HG03066 (cell line): ENCODE measurements around the gene HEATR1.
"Not testable (repeated sequence)": the region's sequence is repeated elsewhere in the genome, so short reads cannot be mapped to it uniquely, and the experiment has no call there.

ENCODE experiments used
- ATAC-seq: cut with Tn5 transposase; IDR thresholded peaks from one replicate; pipeline ENCODE4 v1.9.1; 2021; ENCODE audit warnings: low read depth; ENCODE audit not compliant: unreplicated experiment

HEATR1 gene, protein sequence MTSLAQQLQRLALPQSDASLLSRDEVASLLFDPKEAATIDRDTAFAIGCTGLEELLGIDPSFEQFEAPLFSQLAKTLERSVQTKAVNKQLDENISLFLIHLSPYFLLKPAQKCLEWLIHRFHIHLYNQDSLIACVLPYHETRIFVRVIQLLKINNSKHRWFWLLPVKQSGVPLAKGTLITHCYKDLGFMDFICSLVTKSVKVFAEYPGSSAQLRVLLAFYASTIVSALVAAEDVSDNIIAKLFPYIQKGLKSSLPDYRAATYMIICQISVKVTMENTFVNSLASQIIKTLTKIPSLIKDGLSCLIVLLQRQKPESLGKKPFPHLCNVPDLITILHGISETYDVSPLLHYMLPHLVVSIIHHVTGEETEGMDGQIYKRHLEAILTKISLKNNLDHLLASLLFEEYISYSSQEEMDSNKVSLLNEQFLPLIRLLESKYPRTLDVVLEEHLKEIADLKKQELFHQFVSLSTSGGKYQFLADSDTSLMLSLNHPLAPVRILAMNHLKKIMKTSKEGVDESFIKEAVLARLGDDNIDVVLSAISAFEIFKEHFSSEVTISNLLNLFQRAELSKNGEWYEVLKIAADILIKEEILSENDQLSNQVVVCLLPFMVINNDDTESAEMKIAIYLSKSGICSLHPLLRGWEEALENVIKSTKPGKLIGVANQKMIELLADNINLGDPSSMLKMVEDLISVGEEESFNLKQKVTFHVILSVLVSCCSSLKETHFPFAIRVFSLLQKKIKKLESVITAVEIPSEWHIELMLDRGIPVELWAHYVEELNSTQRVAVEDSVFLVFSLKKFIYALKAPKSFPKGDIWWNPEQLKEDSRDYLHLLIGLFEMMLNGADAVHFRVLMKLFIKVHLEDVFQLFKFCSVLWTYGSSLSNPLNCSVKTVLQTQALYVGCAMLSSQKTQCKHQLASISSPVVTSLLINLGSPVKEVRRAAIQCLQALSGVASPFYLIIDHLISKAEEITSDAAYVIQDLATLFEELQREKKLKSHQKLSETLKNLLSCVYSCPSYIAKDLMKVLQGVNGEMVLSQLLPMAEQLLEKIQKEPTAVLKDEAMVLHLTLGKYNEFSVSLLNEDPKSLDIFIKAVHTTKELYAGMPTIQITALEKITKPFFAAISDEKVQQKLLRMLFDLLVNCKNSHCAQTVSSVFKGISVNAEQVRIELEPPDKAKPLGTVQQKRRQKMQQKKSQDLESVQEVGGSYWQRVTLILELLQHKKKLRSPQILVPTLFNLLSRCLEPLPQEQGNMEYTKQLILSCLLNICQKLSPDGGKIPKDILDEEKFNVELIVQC (N-terminal part only)

DNA sequence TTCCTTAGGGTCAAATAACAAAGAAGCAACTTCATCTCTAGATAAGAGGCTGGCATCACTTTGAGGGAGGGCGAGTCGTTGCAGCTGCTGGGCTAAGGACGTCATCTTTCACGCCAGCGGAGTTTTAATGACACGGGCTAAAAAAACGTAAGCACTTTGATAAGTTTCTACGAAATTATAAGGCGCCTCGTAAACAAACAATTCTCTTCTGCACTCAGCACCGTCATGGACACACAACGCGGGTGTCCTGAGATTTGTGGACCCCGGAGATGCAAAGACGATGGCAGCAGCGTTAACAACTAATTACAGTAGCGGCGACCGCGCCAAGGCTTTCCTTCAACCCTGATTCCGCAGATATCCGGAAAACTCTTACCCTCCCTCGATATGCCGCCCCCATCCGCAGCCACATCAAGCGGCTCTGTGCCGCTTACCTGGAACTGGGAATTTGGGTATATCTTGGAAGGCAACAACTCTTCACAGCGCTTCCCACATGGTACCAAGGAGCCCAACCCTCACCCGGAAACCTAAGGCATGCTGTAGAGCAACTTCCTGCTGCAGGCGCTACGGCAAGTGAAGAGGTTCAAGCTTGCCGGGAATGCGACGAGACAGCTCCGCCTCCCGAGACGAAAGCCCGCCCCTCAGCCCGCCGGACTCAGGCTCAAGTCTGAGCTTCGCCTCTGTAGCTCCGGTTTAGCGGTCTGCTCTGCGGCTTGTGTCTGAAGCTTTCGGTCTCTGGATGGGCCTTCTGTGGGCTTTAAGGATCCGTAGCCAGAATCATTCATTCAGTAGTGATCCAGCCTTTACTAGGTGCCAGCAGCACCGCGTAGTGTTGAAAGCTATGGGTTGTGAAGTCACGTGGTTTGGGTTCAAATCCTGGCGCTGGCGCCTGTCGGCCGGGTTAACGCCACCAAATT lies at the start of gene HEATR1:
TSS of gene HEATR1 (minus strand) at position 526 of the 914 bp plus-strand sequence. CDS start at position 105, 421 bp downstream.
- peak; percentile 97 for ATAC-seq

- no peak for ATAC-seq
Observed at GRCh38 chr1:236645016-236645680, 40.8 kb upstream of the HEATR1 start.

DNA sequence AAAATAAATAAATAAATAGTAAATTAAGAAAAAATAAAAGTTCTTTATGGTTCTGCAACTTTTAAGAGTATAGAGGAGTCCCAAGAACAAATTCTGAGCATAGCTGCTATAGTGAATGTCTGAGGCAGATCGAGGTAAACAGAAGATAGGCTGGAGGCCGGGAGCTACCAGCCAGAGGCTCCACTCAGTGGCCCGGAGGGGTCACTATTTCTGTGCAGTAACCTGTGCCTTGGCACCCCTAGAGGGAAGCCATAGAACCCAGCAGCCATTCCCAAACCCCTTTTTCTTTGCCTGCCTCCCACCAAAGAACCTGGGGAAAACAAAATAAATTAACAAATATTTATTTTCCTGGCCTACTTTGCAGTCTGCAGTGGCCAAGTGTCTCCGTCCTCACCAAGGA lies 38.4 kb upstream of the HEATR1 start:
- ATAC-seq: no peak

DNA sequence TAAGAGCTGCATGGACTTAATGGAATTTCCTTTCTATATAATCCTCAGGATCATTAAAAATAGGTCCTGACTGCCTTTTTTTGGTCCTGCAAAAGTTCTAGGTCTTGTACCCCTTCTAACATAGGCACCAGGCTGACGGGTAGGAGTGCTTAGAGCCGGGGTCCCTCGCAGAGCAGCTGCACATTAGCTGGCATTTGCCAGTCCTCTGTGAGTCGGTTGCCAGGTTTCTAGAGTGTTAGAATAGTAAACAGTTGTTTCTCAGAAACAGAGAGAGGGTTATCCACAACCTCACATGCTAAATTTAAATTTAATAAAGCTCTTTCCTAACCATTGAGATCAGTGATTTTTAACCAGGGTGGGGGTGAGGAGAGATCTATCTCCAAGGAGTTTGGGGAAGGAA lies 35.4 kb upstream of the HEATR1 start:
- no peak for ATAC-seq

GRCh38 chr1:236638945-236639344 lies 34.6 kb upstream of the HEATR1 start:
- no peak for ATAC-seq

DNA sequence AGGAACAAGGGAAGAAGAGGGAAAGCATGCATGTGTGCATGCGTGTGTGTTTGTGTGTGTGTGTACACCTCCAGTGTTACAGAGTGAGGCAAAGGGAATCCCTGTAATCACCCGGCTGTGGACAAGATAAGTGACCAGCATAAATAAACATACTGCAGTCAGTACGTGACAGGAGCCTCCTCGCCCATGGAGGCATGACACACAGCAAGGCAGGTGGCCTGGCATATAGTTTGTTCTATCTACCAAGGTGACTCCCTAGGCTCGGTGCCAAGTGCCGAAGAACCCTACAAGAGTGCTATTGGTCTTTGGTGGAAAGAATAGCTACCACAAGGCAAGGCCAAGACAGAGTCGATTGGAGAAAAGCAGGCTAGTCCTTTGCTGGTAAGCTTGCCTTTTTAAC lies 31.7 kb upstream of the HEATR1 start:
- no peak for ATAC-seq

DNA sequence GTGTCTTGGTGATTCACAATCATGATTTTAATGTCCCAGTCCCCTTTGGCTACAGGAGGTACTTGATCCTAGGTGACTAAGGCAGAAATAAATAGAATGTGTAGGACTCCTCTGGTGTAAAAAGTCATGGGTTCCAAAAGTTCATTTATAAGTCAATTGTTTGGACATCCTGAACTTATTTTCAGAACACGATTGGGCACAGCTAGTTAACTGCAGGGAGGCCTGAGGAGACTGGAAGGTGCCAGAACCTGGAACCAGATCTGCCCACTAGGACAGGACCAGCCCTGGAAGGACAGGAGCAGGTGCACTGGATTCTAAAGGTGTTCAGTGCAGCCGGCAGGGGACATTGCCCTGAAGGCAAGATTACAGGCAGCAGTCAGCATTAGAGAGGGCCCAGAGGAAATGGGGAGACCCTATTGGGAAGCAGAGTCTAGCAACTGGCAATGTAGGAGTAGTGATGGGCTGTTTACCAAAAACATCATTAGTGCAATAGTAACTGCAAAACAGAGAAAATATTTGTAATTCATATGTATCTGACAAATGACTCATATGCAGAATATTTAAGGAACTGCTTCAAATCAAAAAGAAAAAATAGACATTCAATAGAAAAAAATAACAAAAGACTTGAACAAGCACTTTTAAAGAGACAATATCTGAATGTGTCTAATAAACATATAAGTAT lies 23.6 kb upstream of the HEATR1 start:
- ATAC-seq: no peak

DNA sequence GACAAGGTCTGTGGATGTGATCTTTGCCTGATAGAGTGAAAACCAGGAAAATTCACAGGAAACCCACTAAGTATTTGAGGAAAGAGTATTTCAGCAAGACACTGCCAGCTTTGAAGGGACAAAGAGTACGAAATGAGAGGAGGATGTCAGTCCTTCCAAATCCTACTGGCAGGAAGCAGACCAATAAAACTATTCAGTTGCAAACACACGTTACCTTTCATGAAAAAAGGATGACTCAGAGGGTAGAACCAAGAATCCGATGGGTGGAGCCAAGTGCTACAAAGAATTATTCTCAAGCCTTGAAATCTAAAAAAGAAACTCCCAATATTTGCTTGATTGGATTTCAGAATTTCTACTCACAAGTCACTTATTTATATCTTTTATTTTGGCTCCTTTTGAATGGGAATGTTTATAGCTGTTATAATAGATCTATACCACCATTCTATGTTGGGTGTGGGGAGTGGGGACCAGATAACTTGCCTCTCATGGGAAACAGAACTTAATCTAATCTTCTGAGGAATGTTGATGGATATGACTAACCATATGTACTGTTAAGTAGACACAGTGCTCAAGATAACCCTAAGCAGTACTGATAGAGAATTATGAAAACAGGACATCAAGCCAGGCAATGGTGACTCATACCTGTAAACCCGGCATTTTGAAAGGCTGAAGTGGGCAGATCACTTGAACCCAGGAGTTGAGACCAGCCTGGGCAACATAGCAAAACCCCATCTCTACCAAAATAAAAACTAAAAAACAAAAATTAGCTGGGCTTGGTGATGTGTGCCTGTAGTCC lies 19.3 kb upstream of the HEATR1 start:
- ATAC-seq: no peak

DNA sequence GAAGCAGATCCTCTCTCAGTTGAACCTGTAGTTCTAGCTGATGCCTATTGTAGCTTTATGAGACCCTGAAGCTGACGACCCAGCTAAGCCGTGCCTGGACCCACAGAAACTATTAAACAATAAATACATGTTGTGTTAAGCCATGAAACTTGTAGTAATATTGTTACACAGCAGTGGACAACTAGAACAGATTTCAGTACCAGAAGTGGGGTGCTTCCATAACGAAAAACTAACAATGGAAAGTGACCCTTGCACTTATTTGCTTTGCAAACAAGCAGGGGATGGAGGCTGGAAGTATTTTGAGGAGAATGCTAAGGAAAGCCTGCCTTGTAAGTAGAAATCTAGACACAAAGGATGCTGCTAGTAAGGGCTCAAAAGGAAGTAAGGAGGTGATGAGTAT lies 18.1 kb upstream of the HEATR1 start:
- ATAC-seq: no peak

- no peak for ATAC-seq
Observed at GRCh38 chr1:236619398-236619797, 15.1 kb upstream of the HEATR1 start.

DNA sequence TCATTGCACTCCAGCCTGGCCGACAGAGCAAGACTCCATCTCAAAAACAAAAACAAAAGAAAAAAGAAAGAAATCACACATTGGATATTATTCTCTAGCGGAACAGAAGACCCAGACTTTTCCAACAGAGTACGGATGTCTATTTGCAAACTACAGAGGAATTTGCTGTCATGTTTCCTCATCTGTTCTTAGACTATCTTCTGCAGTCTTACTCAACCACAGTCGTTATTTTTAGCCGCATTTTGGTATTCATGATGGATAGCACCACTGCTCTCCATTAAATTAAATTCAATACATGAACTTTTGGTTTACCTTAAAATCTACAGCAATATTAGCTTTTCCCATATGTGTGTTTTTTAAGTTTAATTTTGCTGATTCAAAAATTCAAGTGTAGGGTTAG lies 14.2 kb upstream of the HEATR1 start:
- ATAC-seq: no peak

DNA sequence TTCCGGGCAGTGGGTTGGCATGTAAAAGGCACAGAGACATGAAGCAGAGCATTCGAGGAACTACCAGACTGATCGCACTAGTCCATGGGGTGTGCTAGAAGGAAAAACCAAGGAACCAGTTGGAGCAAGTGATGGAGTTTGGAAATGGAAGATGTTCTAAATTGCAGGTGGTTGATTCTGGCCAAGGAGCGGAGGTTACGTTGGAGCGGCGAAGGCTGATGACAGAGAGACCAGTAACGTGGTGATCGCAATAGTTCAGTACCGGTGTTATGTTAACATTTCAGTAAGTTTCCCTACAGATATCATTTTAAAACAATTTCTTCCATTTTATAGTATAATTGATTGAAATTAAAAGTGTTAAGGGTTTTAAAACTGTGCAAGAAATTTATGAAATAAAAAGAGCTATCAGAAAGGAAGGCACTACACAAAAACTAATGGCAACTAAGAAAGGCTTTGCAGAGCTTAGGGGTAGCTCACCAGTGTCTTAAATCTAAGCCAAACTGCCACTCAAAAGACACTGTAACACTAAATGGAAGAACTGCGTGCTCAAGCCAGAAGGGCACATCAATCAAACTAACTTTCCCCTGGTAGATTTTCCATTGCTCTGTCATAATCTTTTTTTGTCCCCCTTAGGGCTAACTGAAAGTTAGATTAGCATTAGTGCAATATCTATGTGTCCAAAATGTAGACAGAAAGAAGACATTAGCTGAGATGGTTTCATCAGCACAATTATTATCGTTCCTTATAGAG lies 11.3 kb upstream of the HEATR1 start:
- no peak for ATAC-seq

DNA sequence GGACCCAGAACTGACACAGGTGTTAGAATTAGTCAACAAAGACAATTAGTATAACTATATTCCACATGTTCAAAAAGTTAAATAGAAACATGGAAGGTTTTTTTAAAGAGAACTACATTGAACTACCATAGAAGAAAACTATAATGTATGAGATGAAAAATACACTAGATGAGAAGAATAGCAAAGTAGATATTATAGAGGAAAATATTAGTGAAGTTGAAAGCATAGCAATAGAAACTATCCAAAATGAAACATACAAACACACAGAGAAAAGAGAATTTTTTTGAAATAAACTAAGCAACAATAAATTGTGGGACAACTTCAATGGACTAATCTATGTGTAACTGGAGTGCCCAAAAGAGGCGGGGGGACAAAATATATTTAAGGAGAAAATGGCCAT lies 8.0 kb upstream of the HEATR1 start:
- ATAC-seq: no peak

- ATAC-seq: no peak
Observed at GRCh38 chr1:236608930-236609726, 4.8 kb upstream of the HEATR1 start.

- ATAC-seq: not testable (repeated sequence)
Observed at GRCh38 chr1:236607597-236607996, 3.3 kb upstream of the HEATR1 start.
